ENCODE results near the gene CCDC182. TPM values are rescaled to one million over a fixed set of nuclear protein-coding genes. Genes with fewer than 3 reads are reported as not detected.

The CCDC182 gene
- total and polyA plus RNA-seq, 2 of the 13 experiments (the other 11 are each of a cell fraction or from before 2014, with no cell fraction given) = not detected

GRCh38 chr17:57706761-57707160 lies 38.3 kb downstream of the CCDC182 start (continued):
- TF ChIP-seq PATZ1 (CRISPR knock-in tag; IDR thresholded peaks at IDR 0.05) = no peak
- TF ChIP-seq MED8 (CRISPR knock-in tag; IDR thresholded peaks at IDR 0.05; ENCODE audit: insufficient replicate concordance) = no peak
- no peak for TF ChIP-seq TRAFD1 (CRISPR knock-in tag; IDR thresholded peaks at IDR 0.05; ENCODE audit: borderline replicate concordance)
- TF ChIP-seq, protein P1, sequence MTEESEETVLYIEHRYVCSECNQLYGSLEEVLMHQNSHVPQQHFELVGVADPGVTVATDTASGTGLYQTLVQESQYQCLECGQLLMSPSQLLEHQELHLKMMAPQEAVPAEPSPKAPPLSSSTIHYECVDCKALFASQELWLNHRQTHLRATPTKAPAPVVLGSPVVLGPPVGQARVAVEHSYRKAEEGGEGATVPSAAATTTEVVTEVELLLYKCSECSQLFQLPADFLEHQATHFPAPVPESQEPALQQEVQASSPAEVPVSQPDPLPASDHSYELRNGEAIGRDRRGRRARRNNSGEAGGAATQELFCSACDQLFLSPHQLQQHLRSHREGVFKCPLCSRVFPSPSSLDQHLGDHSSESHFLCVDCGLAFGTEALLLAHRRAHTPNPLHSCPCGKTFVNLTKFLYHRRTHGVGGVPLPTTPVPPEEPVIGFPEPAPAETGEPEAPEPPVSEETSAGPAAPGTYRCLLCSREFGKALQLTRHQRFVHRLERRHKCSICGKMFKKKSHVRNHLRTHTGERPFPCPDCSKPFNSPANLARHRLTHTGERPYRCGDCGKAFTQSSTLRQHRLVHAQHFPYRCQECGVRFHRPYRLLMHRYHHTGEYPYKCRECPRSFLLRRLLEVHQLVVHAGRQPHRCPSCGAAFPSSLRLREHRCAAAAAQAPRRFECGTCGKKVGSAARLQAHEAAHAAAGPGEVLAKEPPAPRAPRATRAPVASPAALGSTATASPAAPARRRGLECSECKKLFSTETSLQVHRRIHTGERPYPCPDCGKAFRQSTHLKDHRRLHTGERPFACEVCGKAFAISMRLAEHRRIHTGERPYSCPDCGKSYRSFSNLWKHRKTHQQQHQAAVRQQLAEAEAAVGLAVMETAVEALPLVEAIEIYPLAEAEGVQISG (CRISPR knock-in tag; IDR thresholded peaks at IDR 0.05) = no peak
- no peak for TF ChIP-seq ZC3H13 (CRISPR knock-in tag; IDR thresholded peaks at IDR 0.05)

Data from HepG2 (cell line).